HepG2 (cell line): ENCODE data around the gene SNRNP48. TPM values are rescaled to one million over a fixed set of nuclear protein-coding genes. Genes with fewer than 3 reads are reported as not detected.
A peak's percentile ranks its signal among the peaks of the same experiment; 100 is the strongest.

ENCODE experiments used
- ATRX ChIP-seq: sonication (generic); formaldehyde crosslinking; IDR thresholded peaks from 2 replicates; pipeline ENCODE4 v1.4.0; 2020; ENCODE audit warnings: missing genetic modification reagents, borderline replicate concordance
- BCL6 ChIP-seq: IDR thresholded peaks from 2 replicates; pipeline ENCODE4 v1.6.1; 2016; ENCODE audit warnings: missing genetic modification reagents, missing compliant biosample characterization
- FLYWCH1 ChIP-seq: sonication (generic); formaldehyde crosslinking; IDR thresholded peaks from 2 replicates; pipeline ENCODE4 v1.8.1; 2023; ENCODE audit warnings: mild to moderate bottlenecking, missing genetic modification reagents
- NFYC ChIP-seq: IDR thresholded peaks from 2 replicates; pipeline ENCODE4 v1.6.1; 2016; ENCODE audit warnings: missing genetic modification reagents, missing compliant biosample characterization
- PAX8 ChIP-seq: sonication (generic); formaldehyde crosslinking; IDR thresholded peaks from 2 replicates; pipeline ENCODE4 v1.8.0; 2022; ENCODE audit warnings: mild to moderate bottlenecking, missing genetic modification reagents, borderline replicate concordance
- RELA ChIP-seq: sonication (generic); formaldehyde crosslinking; IDR thresholded peaks from 2 replicates; pipeline ENCODE4 v1.4.0; 2020; ENCODE audit warnings: missing genetic modification reagents
- TBP ChIP-seq: sonication (generic); formaldehyde crosslinking; IDR thresholded peaks from 2 replicates; pipeline ENCODE4 v1.5.0; 2020; ENCODE audit warnings: missing genetic modification reagents
- ZC3H4 ChIP-seq: sonication (generic); formaldehyde crosslinking; IDR thresholded peaks from 2 replicates; pipeline ENCODE4 v1.4.0; 2020; ENCODE audit warnings: missing genetic modification reagents, borderline replicate concordance
- ZNF180 ChIP-seq: sonication (generic); formaldehyde crosslinking; IDR thresholded peaks from 2 replicates; pipeline ENCODE4 v1.4.0; 2020; ENCODE audit warnings: low read depth, missing genetic modification reagents, borderline replicate concordance
- ZNF326 ChIP-seq: sonication (generic); formaldehyde crosslinking; IDR thresholded peaks from 2 replicates; pipeline ENCODE4 v1.4.0; 2020; ENCODE audit warnings: missing genetic modification reagents, borderline replicate concordance
- ZNF616 ChIP-seq: sonication (generic); formaldehyde crosslinking; IDR thresholded peaks from 2 replicates; pipeline ENCODE4 v1.5.0; 2020; ENCODE audit warnings: low read depth, mild to moderate bottlenecking, missing genetic modification reagents
- ZSCAN31 ChIP-seq: sonication (generic); formaldehyde crosslinking; IDR thresholded peaks from 2 replicates; pipeline ENCODE4 v1.5.0; 2020; ENCODE audit warnings: low read depth, mild to moderate bottlenecking, missing genetic modification reagents
- polyA plus RNA-seq, 8 experiments: library from polyadenylated mRNA; depleted of rRNA in 3 of 8; stranded (reverse) in 7 of 8; unstranded in 1 of 8; fragments of >200 nt; fragmentation: Illumina TruSeq in 4 of 8; extraction: Trizol in 4 of 8; gene quantifications; 2 replicates each; pipeline versions ENCODE4 v1.2.1 to v1.2.3, GENCODE V29; 2011 to 2016; ENCODE audit warnings: low read depth in 4 of 8, missing spikeins in 1 of 8, mixed read lengths in 1 of 8; ENCODE audit not compliant: insufficient read depth in 1 of 8
- total RNA-seq, 5 experiments: library from RNA; depleted of rRNA; stranded (reverse); fragments of >200 nt; fragmentation: Illumina TruSeq; extraction: Trizol; gene quantifications; 2 replicates each; pipeline ENCODE4 v1.2.3, GENCODE V29; 2016; ENCODE audit warnings: low read depth in 1 of 5
- TF ChIP-seq, protein P1 (sequence below): sonication (generic); formaldehyde crosslinking; IDR thresholded peaks from 2 replicates; pipeline ENCODE4 v1.4.0; 2020; ENCODE audit warnings: mild to moderate bottlenecking, missing genetic modification reagents, borderline replicate concordance
- TF ChIP-seq, protein P2 (sequence below): sonication (generic); formaldehyde crosslinking; IDR thresholded peaks from 2 replicates; pipeline ENCODE4 v1.4.0; 2020; ENCODE audit warnings: mild to moderate bottlenecking, missing genetic modification reagents
- TF ChIP-seq, protein P3 (sequence below): sonication (generic); formaldehyde crosslinking; IDR thresholded peaks from 2 replicates; pipeline ENCODE4 v1.5.0; 2020; ENCODE audit warnings: missing genetic modification reagents
- TF ChIP-seq, protein P4 (sequence below): sonication (generic); formaldehyde crosslinking; IDR thresholded peaks from 2 replicates; pipeline ENCODE4 v1.8.0; 2022; ENCODE audit warnings: missing genetic modification reagents, mild to moderate bottlenecking, inconsistent platforms, borderline replicate concordance

SNRNP48 gene
- total and polyA plus RNA-seq, 2 of the 13 experiments (the other 11 are each of a cell fraction or from before 2014, with no cell fraction given), result 17.5 to 47.5 TPM

DNA sequence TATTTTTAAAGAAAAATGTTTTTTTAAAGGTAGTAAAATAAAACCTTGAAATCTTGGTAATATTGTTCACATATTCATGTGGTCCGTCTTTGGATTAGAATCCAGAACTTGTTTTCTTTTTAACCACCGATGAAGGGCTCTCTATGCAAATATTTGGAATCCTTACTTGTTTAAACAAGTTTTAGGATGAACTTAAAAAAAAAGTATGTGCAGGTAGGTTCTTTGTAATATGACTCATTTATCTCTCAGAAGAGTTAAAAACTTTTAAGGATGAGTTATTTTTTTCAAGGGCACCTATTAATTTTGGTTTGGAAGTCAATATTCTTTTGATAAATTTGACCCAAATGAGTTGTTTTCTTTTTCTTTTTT is 39.6 kb upstream of the SNRNP48 start (continued):
- TF ChIP-seq, protein P1, sequence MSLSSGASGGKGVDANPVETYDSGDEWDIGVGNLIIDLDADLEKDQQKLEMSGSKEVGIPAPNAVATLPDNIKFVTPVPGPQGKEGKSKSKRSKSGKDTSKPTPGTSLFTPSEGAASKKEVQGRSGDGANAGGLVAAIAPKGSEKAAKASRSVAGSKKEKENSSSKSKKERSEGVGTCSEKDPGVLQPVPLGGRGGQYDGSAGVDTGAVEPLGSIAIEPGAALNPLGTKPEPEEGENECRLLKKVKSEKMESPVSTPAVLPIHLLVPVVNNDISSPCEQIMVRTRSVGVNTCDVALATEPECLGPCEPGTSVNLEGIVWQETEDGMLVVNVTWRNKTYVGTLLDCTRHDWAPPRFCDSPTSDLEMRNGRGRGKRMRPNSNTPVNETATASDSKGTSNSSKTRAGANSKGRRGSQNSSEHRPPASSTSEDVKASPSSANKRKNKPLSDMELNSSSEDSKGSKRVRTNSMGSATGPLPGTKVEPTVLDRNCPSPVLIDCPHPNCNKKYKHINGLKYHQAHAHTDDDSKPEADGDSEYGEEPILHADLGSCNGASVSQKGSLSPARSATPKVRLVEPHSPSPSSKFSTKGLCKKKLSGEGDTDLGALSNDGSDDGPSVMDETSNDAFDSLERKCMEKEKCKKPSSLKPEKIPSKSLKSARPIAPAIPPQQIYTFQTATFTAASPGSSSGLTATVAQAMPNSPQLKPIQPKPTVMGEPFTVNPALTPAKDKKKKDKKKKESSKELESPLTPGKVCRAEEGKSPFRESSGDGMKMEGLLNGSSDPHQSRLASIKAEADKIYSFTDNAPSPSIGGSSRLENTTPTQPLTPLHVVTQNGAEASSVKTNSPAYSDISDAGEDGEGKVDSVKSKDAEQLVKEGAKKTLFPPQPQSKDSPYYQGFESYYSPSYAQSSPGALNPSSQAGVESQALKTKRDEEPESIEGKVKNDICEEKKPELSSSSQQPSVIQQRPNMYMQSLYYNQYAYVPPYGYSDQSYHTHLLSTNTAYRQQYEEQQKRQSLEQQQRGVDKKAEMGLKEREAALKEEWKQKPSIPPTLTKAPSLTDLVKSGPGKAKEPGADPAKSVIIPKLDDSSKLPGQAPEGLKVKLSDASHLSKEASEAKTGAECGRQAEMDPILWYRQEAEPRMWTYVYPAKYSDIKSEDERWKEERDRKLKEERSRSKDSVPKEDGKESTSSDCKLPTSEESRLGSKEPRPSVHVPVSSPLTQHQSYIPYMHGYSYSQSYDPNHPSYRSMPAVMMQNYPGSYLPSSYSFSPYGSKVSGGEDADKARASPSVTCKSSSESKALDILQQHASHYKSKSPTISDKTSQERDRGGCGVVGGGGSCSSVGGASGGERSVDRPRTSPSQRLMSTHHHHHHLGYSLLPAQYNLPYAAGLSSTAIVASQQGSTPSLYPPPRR, result no peak
- TF ChIP-seq ZNF180 (CRISPR knock-in tag) (no peak), TBP (CRISPR knock-in tag) (no peak), BCL6 (CRISPR knock-in tag) (peak; percentile 77), ZSCAN31 (CRISPR knock-in tag) (no peak), NFYC (CRISPR knock-in tag) (no peak), ATRX (CRISPR knock-in tag) (no peak), ZNF616 (CRISPR knock-in tag) (no peak), ZC3H4 (CRISPR knock-in tag) (no peak), PAX8 (no peak), RELA (CRISPR knock-in tag) (no peak), ZNF326 (CRISPR knock-in tag) (no peak), FLYWCH1 (CRISPR knock-in tag) (no peak)
- TF ChIP-seq, protein P2, sequence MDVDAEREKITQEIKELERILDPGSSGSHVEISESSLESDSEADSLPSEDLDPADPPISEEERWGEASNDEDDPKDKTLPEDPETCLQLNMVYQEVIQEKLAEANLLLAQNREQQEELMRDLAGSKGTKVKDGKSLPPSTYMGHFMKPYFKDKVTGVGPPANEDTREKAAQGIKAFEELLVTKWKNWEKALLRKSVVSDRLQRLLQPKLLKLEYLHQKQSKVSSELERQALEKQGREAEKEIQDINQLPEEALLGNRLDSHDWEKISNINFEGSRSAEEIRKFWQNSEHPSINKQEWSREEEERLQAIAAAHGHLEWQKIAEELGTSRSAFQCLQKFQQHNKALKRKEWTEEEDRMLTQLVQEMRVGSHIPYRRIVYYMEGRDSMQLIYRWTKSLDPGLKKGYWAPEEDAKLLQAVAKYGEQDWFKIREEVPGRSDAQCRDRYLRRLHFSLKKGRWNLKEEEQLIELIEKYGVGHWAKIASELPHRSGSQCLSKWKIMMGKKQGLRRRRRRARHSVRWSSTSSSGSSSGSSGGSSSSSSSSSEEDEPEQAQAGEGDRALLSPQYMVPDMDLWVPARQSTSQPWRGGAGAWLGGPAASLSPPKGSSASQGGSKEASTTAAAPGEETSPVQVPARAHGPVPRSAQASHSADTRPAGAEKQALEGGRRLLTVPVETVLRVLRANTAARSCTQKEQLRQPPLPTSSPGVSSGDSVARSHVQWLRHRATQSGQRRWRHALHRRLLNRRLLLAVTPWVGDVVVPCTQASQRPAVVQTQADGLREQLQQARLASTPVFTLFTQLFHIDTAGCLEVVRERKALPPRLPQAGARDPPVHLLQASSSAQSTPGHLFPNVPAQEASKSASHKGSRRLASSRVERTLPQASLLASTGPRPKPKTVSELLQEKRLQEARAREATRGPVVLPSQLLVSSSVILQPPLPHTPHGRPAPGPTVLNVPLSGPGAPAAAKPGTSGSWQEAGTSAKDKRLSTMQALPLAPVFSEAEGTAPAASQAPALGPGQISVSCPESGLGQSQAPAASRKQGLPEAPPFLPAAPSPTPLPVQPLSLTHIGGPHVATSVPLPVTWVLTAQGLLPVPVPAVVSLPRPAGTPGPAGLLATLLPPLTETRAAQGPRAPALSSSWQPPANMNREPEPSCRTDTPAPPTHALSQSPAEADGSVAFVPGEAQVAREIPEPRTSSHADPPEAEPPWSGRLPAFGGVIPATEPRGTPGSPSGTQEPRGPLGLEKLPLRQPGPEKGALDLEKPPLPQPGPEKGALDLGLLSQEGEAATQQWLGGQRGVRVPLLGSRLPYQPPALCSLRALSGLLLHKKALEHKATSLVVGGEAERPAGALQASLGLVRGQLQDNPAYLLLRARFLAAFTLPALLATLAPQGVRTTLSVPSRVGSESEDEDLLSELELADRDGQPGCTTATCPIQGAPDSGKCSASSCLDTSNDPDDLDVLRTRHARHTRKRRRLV (CRISPR knock-in tag), result 0 out of 2 replicates have a peak, but pooled peaks have one; percentile 15
- TF ChIP-seq, protein P3, sequence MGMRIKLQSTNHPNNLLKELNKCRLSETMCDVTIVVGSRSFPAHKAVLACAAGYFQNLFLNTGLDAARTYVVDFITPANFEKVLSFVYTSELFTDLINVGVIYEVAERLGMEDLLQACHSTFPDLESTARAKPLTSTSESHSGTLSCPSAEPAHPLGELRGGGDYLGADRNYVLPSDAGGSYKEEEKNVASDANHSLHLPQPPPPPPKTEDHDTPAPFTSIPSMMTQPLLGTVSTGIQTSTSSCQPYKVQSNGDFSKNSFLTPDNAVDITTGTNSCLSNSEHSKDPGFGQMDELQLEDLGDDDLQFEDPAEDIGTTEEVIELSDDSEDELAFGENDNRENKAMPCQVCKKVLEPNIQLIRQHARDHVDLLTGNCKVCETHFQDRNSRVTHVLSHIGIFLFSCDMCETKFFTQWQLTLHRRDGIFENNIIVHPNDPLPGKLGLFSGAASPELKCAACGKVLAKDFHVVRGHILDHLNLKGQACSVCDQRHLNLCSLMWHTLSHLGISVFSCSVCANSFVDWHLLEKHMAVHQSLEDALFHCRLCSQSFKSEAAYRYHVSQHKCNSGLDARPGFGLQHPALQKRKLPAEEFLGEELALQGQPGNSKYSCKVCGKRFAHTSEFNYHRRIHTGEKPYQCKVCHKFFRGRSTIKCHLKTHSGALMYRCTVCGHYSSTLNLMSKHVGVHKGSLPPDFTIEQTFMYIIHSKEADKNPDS (CRISPR knock-in tag), result no peak
- TF ChIP-seq, protein P4, sequence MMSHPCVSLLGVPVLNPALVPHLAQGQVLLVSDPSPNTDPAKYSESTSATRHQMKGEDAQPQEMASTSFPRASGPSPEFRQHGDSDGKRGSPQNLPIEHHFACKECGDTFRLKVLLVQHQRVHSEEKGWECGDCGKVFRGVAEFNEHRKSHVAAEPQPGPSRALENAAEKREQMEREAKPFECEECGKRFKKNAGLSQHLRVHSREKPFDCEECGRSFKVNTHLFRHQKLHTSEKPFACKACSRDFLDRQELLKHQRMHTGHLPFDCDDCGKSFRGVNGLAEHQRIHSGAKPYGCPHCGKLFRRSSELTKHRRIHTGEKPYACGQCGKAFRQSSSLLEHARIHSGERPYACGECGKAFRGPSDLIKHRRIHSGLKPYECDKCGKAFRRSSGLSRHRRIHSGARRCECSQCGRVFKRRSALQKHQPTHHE (CRISPR knock-in tag), result no peak
